ENCODE results near the gene ANKRD6.

GRCh38 chr6:89547281-89547680 is 114.3 kb downstream of the ANKRD6 start:
- TF ChIP-seq TCF7L2 (IDR thresholded peaks at IDR 0.05; ENCODE audit: low read depth, low read length) (no peak), CTCF (IDR thresholded peaks at IDR 0.05) (no peak), REST (IDR thresholded peaks at IDR 0.05; ENCODE audit: insufficient read depth in 1 of 2, low read depth in 2 of 2, low read length in 1 of 2) (no peak), POLR2AphosphoS5 (IDR thresholded peaks at IDR 0.05; ENCODE audit: low read depth, low read length) (no peak), SIN3A (IDR thresholded peaks at IDR 0.05; ENCODE audit: borderline replicate concordance, insufficient read depth, low read depth, low read length) (no peak)
